Measurements from ENCODE around the gene KNDC1.

Gene KNDC1

GRCh38 chr10:133178357-133179127 is 18.5 kb downstream of the KNDC1 start:
- DNase-seq (ENCODE audit: low spot score): no peak

GRCh38 chr10:133179128-133179520 is 19.1 kb downstream of the KNDC1 start:
- no peak for DNase-seq (ENCODE audit: low spot score)

GRCh38 chr10:133179651-133180050 is 19.6 kb downstream of the KNDC1 start:
- no peak for DNase-seq (ENCODE audit: low spot score)

GRCh38 chr10:133180192-133180964 is 20.4 kb downstream of the KNDC1 start:
- DNase-seq (ENCODE audit: low spot score): no peak

- no peak for DNase-seq (ENCODE audit: low spot score)
Measured at GRCh38 chr10:133180965-133181639, 21.1 kb downstream of the KNDC1 start.

GRCh38 chr10:133182190-133182589 is 22.2 kb downstream of the KNDC1 start:
- no peak for DNase-seq (ENCODE audit: low spot score)

- DNase-seq (ENCODE audit: low spot score): no peak
Measured at GRCh38 chr10:133182791-133183645, 23.0 kb downstream of the KNDC1 start.

GRCh38 chr10:133183646-133184378 is 23.8 kb downstream of the KNDC1 start:
- DNase-seq (ENCODE audit: low spot score): no peak

- no peak for DNase-seq (ENCODE audit: low spot score)
Measured at GRCh38 chr10:133184591-133185244, 24.7 kb downstream of the KNDC1 start.

GRCh38 chr10:133185421-133185820 is 25.4 kb downstream of the KNDC1 start:
- no peak for DNase-seq (ENCODE audit: low spot score)

- no peak for DNase-seq (ENCODE audit: low spot score)
Measured at GRCh38 chr10:133185916-133186315, 25.9 kb downstream of the KNDC1 start.

GRCh38 chr10:133186416-133187090 is 26.5 kb downstream of the KNDC1 start:
- no peak for DNase-seq (ENCODE audit: low spot score)

- DNase-seq (ENCODE audit: low spot score): no peak
Measured at GRCh38 chr10:133187091-133187905, 27.3 kb downstream of the KNDC1 start.

- DNase-seq (ENCODE audit: low spot score): no peak
Measured at GRCh38 chr10:133187906-133188681, 28.1 kb downstream of the KNDC1 start.

GRCh38 chr10:133189256-133189655 is 29.2 kb downstream of the KNDC1 start:
- no peak for DNase-seq (ENCODE audit: low spot score)

- no peak for DNase-seq (ENCODE audit: low spot score)
Measured at GRCh38 chr10:133189726-133190125, 29.7 kb downstream of the KNDC1 start.

- no peak for DNase-seq (ENCODE audit: low spot score)
Measured at GRCh38 chr10:133190225-133190624, 30.2 kb downstream of the KNDC1 start.

- DNase-seq (ENCODE audit: low spot score): no peak
Measured at GRCh38 chr10:133191651-133192050, 31.6 kb downstream of the KNDC1 start.

Measured in kidney capillary endothelial cell (primary cell).